IPS-18a (cell line): Measurements from ENCODE around the gene PTPRT.

Experiments
- H3K27ac ChIP-seq: one replicate; pipeline ENCODE4 v1.5.1; 2013; ENCODE audit warnings: low read length
- H3K27me3 ChIP-seq: one replicate; pipeline ENCODE4 v1.6.1; 2013; ENCODE audit warnings: mild to moderate bottlenecking, low read length; ENCODE audit not compliant: control insufficient read depth, insufficient read depth
- H3K36me3 ChIP-seq: one replicate; pipeline ENCODE4 v1.6.1; 2013; ENCODE audit warnings: low read depth, low read length; ENCODE audit not compliant: control insufficient read depth
- H3K4me1 ChIP-seq: one replicate; pipeline ENCODE4 v1.6.1; 2013; ENCODE audit warnings: low read depth, low read length; ENCODE audit not compliant: control insufficient read depth
- H3K4me3 ChIP-seq: one replicate; pipeline ENCODE4 v1.5.1; 2013; ENCODE audit warnings: low read length
- H3K9ac ChIP-seq: one replicate; pipeline ENCODE4 v1.6.1; 2013; ENCODE audit warnings: mild to moderate bottlenecking, low read length, moderate library complexity
- H3K9me3 ChIP-seq: one replicate; pipeline ENCODE4 v1.6.1; 2013; ENCODE audit warnings: low read depth, low read length; ENCODE audit not compliant: control insufficient read depth

PTPRT gene

GRCh38 chr20:42775866-42776265 is 413.8 kb downstream of the PTPRT start:
- Histone ChIP-seq H3K9ac (no peak overlapping the region), H3K27ac (no peak overlapping the region), H3K4me1 (no peaks in the 10 kb centered on the region), H3K27me3 (no peaks in the 10 kb centered on the region), H3K36me3 (no peaks in the 10 kb centered on the region), H3K9me3 (no peaks in the 10 kb centered on the region), H3K4me3 (no peak overlapping the region)

- H3K9ac ChIP-seq, result no peak overlapping the region
- no peak overlapping the region for H3K27ac ChIP-seq
These were observed 414.7 kb downstream of the PTPRT start for GRCh38 chr20:42775037-42775436.

GRCh38 chr20:42763015-42763414 is 426.7 kb downstream of the PTPRT start:
- no peaks in the 10 kb centered on the region for H3K27me3 ChIP-seq
- H3K36me3 ChIP-seq, result no peaks in the 10 kb centered on the region
- no peak overlapping the region for H3K9ac ChIP-seq
- H3K27ac ChIP-seq, result no peak overlapping the region
- H3K4me3 ChIP-seq, result no peak overlapping the region
- no peaks in the 10 kb centered on the region for H3K9me3 ChIP-seq
- peaks cover 5% of the 10 kb centered on the region for H3K4me1 ChIP-seq

More at GRCh38 chr20:42775037-42775436, 414.7 kb downstream of the PTPRT start:
- no peaks in the 10 kb centered on the region for H3K4me1 ChIP-seq
- no peaks in the 10 kb centered on the region for H3K36me3 ChIP-seq
- no peak overlapping the region for H3K4me3 ChIP-seq
- no peaks in the 10 kb centered on the region for H3K27me3 ChIP-seq
- no peaks in the 10 kb centered on the region for H3K9me3 ChIP-seq

- H3K27ac ChIP-seq, result no peak overlapping the region
- no peaks in the 10 kb centered on the region for H3K9me3 ChIP-seq
- H3K9ac ChIP-seq, result no peak overlapping the region
- H3K36me3 ChIP-seq, result no peaks in the 10 kb centered on the region
- no peaks in the 10 kb centered on the region for H3K4me1 ChIP-seq
- H3K27me3 ChIP-seq, result no peaks in the 10 kb centered on the region
- no peak overlapping the region for H3K4me3 ChIP-seq
These were observed 432.7 kb downstream of the PTPRT start for GRCh38 chr20:42756991-42757390.

GRCh38 chr20:42754706-42755105 is 435.0 kb downstream of the PTPRT start:
- H3K27ac ChIP-seq, result no peak overlapping the region
- no peak overlapping the region for H3K4me3 ChIP-seq
- H3K27me3 ChIP-seq, result no peaks in the 10 kb centered on the region
- H3K36me3 ChIP-seq, result no peaks in the 10 kb centered on the region
- peaks cover 2% of the 10 kb centered on the region for H3K4me1 ChIP-seq
- no peaks in the 10 kb centered on the region for H3K9me3 ChIP-seq
- no peak overlapping the region for H3K9ac ChIP-seq

- Histone ChIP-seq H3K9ac (no peak overlapping the region), H3K9me3 (no peaks in the 10 kb centered on the region), H3K4me3 (no peak overlapping the region), H3K27ac (no peak overlapping the region), H3K27me3 (no peaks in the 10 kb centered on the region), H3K36me3 (no peaks in the 10 kb centered on the region), H3K4me1 (peaks cover 8% of the 10 kb centered on the region)
These were observed 437.1 kb downstream of the PTPRT start for GRCh38 chr20:42752620-42753019.

- Histone ChIP-seq H3K36me3 (no peaks in the 10 kb centered on the region), H3K9ac (no peak overlapping the region), H3K4me1 (peaks cover 8% of the 10 kb centered on the region), H3K9me3 (no peaks in the 10 kb centered on the region), H3K27me3 (no peaks in the 10 kb centered on the region), H3K27ac (no peak overlapping the region), H3K4me3 (no peak overlapping the region)
These were observed 440.1 kb downstream of the PTPRT start for GRCh38 chr20:42749556-42749955.

GRCh38 chr20:42747765-42748411 is 441.8 kb downstream of the PTPRT start:
- H3K27me3 ChIP-seq, result no peaks in the 10 kb centered on the region
- H3K4me1 ChIP-seq, result peaks cover 8% of the 10 kb centered on the region
- no peak overlapping the region for H3K9ac ChIP-seq
- H3K4me3 ChIP-seq, result no peak overlapping the region
- H3K9me3 ChIP-seq, result no peaks in the 10 kb centered on the region
- H3K36me3 ChIP-seq, result no peaks in the 10 kb centered on the region
- no peak overlapping the region for H3K27ac ChIP-seq

GRCh38 chr20:42744756-42745465 is 444.8 kb downstream of the PTPRT start:
- Histone ChIP-seq H3K4me3 (no peak overlapping the region), H3K36me3 (no peaks in the 10 kb centered on the region)

GRCh38 chr20:42742926-42743325 is 446.8 kb downstream of the PTPRT start:
- no peaks in the 10 kb centered on the region for H3K27me3 ChIP-seq
- no peaks in the 10 kb centered on the region for H3K4me1 ChIP-seq
- no peak overlapping the region for H3K4me3 ChIP-seq
- no peaks in the 10 kb centered on the region for H3K9me3 ChIP-seq
- H3K27ac ChIP-seq, result no peak overlapping the region
- H3K9ac ChIP-seq, result no peak overlapping the region
- no peaks in the 10 kb centered on the region for H3K36me3 ChIP-seq

More at GRCh38 chr20:42744756-42745465, 444.8 kb downstream of the PTPRT start:
- peaks cover 7% of the 10 kb centered on the region for H3K4me1 ChIP-seq
- H3K9me3 ChIP-seq, result no peaks in the 10 kb centered on the region
- no peak overlapping the region for H3K9ac ChIP-seq
- no peaks in the 10 kb centered on the region for H3K27me3 ChIP-seq
- H3K27ac ChIP-seq, result no peak overlapping the region

- no peaks in the 10 kb centered on the region for H3K36me3 ChIP-seq
- no peaks in the 10 kb centered on the region for H3K4me1 ChIP-seq
- H3K9ac ChIP-seq, result no peak overlapping the region
- no peaks in the 10 kb centered on the region for H3K27me3 ChIP-seq
- H3K4me3 ChIP-seq, result no peak overlapping the region
- no peaks in the 10 kb centered on the region for H3K9me3 ChIP-seq
- H3K27ac ChIP-seq, result no peak overlapping the region
These were observed 447.8 kb downstream of the PTPRT start for GRCh38 chr20:42741906-42742305.
